Colonic mucosa (tissue), 4 donors: ENCODE data around the gene NAA40. TPM values are rescaled to one million over a fixed set of nuclear protein-coding genes. Genes with fewer than 3 reads are reported as not detected.
A peak's percentile ranks its signal among the peaks of the same experiment; 100 is the strongest.

Experiments used
- DNase-seq: peaks from one replicate; pipeline ENCODE4 v3.0.0-alpha.2; 2020
- H3K27ac ChIP-seq: fragments of 200-600 bp; one replicate; pipeline ENCODE4 v1.8.0; 2021
- H3K27me3 ChIP-seq: fragments of 200-600 bp; one replicate; pipeline ENCODE4 v1.8.0; 2021
- H3K36me3 ChIP-seq: fragments of 200-600 bp; one replicate; pipeline ENCODE4 v1.8.0; 2021
- H3K4me1 ChIP-seq: fragments of 200-600 bp; one replicate; pipeline ENCODE4 v1.8.0; 2021; ENCODE audit warnings: mild to moderate bottlenecking
- H3K4me3 ChIP-seq: fragments of 200-600 bp; one replicate; pipeline ENCODE4 v1.8.0; 2021
- H3K9ac ChIP-seq, 2 donors: one replicate each; pipeline ENCODE4 v1.7.0; 2013; ENCODE audit warnings: control low read depth in 2 of 2, low read depth in 2 of 2, low read length in 2 of 2
- H3K9me3 ChIP-seq: fragments of 200-600 bp; one replicate; pipeline ENCODE4 v1.8.0; 2021
- intact Hi-C: fragments of 100-400 bp; cut with DNase I; formaldehyde crosslinking; loops from one replicate; pipeline ENCODE4 v1.14.1; 2022
- total RNA-seq, 2 donors: library from RNA; stranded (reverse); fragmentation: NEBNext Ultra II Directional in 1 of 2; extraction: Animal tissue kit (Norgen Biotek cat#: 25700) in 1 of 2; gene quantifications; one replicate each; pipeline ENCODE4 v1.2.1, GENCODE V29; 2021
- TF ChIP-seq, protein P1 (sequence below): fragments of 200-600 bp; IDR thresholded peaks from one replicate; pipeline ENCODE4 v1.8.0; 2022; ENCODE audit warnings: antibody characterized with exemption, mild to moderate bottlenecking
- donor health status: healthy.
- donor health status: DM: no; HTN: no; CAD: no.
- donor health status: DM: no; HTN: no; CAD: no.

Gene NAA40
- total RNA-seq, 2 donors from 2014 or later = 20.5 to 32.9 TPM

DNA sequence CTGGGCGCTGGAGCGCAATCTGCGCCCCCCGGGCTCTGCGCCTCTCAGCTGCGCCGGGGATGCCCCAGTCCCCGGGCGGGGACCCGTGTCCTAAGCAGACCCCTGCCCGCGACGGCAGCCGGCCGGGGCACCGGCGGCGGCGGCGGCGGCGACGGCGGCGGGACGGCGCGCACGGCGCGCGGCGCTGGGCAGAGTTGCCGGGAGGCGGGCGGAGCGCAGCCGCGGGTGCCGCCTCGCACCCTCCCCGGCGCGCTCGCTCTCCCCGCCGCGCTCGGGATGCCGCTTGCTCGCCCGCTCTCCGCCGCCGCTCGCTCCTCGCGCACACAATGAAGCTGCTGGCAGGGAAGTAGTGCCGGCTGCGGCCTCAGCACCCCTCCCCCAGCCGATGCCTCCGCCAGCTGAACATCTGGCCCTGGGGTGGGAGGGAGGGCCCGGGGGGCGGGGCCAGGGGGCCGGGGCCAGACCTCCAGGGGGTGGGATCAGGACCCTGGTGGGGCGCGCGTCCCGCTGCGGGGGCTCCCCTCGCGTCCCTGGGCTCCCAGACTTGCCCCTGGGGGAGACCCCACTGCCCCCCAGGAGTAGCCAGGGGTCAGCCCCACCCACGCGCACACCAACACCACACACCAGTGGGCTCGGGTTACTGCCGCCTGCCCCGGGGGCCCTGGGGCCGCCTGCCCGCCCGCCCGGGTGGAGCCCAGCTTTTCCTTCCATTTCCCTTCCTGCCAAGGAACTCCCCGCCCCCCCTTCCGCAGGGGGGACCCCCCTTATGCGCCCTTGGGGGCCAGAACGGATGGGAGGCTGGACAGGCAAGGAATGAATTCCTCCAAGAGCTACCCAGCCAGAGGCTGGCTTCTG is 21.7 kb upstream of the NAA40 start, which contains the start of gene RCOR2:
Gene RCOR2, minus strand, starts transcription at position 328 of the 855 bp plus-strand sequence. CDS start 708 bp downstream, outside the sequence.
- Histone ChIP-seq H3K36me3 (no peaks in the 10 kb centered on the region), H3K9ac (peak within 1 kb of the TSS; percentile 68 to 85), H3K4me1 (peaks cover 35% of the 10 kb centered on the region), H3K27me3 (no peaks in the 10 kb centered on the region), H3K9me3 (no peaks in the 10 kb centered on the region), H3K4me3 (peak within 1 kb of the TSS; percentile 50), H3K27ac (peak within 1 kb of the TSS; percentile 84)
- intact Hi-C loops = no loop called here
- DNase-seq = peak; percentile 80
- TF ChIP-seq, protein P1, sequence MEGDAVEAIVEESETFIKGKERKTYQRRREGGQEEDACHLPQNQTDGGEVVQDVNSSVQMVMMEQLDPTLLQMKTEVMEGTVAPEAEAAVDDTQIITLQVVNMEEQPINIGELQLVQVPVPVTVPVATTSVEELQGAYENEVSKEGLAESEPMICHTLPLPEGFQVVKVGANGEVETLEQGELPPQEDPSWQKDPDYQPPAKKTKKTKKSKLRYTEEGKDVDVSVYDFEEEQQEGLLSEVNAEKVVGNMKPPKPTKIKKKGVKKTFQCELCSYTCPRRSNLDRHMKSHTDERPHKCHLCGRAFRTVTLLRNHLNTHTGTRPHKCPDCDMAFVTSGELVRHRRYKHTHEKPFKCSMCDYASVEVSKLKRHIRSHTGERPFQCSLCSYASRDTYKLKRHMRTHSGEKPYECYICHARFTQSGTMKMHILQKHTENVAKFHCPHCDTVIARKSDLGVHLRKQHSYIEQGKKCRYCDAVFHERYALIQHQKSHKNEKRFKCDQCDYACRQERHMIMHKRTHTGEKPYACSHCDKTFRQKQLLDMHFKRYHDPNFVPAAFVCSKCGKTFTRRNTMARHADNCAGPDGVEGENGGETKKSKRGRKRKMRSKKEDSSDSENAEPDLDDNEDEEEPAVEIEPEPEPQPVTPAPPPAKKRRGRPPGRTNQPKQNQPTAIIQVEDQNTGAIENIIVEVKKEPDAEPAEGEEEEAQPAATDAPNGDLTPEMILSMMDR = no peak

DNA sequence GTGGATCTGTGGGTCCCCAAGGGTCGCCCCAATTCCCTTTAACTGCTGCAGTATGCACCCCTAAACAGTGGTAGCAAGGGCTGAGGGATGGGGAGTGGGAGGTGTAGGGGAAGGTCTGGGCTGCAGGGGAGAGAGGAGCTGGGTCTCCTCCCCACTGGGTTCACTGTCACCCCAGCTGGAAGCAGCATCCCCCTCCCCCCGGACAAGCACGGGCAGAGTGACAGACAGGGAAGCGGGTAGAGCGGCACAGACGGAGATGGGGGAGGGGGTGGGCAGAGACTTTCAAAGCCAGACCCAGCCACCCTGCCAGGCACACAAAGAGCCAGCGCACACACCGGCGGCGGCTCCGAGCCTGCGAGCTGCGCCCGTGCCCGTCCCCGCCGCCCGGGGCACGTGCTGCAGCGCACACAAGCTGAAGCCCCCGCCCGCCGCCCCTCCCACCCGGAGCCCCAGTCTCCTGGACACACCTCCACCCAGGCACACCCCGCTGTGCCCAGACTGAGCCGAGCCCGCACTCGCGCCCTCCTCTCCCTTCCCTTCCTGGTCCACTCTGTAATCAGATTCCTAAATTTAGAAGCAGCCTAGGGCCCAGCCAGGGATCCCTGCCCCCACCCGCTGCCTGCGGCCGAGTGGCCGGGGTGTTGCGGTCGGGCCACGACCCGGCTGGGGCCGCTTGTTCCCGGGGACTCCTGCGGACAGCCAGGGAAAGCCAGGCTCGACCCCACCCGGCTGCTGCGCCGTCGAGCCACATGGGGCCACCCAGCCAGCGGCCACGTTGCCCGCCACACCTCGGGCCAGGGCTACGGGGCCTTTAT is 20.9 kb upstream of the NAA40 start:
- DNase-seq = peak; percentile 90
- no peaks in the 10 kb centered on the region for H3K36me3 ChIP-seq
- H3K4me1 ChIP-seq = peaks cover 35% of the 10 kb centered on the region
- intact Hi-C loops = no loop called here
- no peaks in the 10 kb centered on the region for H3K9me3 ChIP-seq
- H3K27me3 ChIP-seq = no peaks in the 10 kb centered on the region
- TF ChIP-seq, protein P1 = no peak
- H3K9ac ChIP-seq = peak overlapping the region; percentile 68 to 85
- H3K27ac ChIP-seq = peak overlapping the region; percentile 84
- H3K4me3 ChIP-seq = peak overlapping the region; percentile 50

DNA sequence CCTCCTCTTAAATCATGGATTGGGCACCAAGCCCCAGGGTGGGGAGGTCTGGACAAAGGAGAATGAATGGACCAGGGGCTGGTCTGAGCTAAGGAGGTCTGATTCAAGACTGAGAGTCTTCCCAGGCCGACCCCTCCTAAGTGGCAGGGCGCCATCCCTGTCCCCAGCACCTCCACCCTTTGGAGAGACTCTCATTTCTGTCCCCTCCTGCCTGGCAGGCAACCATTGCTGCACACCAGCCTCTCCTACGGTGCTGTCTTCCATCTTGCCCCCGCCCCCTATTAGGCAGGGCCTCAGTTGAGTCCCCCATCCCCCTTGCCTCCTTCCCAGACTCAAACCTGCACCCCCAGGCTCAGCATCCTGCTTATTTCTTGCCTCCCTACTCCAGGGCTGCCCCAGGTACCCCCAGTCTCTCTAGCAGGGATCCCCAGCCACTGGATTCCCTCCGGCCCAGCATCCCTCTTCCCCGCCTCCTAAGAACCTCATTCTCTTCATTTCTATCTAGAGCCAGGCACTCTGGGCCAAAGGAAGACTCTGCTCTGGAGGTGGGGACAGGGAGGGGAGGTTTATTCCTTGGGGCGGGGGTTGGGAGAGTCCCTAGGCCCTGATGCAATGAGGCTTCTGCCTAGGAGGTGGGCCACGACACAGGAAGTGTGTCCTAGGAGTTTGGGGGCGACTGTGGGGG is 20.2 kb upstream of the NAA40 start:
- Histone ChIP-seq H3K27me3 (no peaks in the 10 kb centered on the region), H3K4me3 (peak overlapping the region; percentile 50), H3K27ac (peak overlapping the region; percentile 84), H3K9ac (peak overlapping the region; percentile 39 to 85), H3K36me3 (no peaks in the 10 kb centered on the region), H3K4me1 (peaks cover 35% of the 10 kb centered on the region), H3K9me3 (no peaks in the 10 kb centered on the region)
- TF ChIP-seq, protein P1 = no peak
- peak; percentile 56 for DNase-seq
- intact Hi-C loops = no loop called here

DNA sequence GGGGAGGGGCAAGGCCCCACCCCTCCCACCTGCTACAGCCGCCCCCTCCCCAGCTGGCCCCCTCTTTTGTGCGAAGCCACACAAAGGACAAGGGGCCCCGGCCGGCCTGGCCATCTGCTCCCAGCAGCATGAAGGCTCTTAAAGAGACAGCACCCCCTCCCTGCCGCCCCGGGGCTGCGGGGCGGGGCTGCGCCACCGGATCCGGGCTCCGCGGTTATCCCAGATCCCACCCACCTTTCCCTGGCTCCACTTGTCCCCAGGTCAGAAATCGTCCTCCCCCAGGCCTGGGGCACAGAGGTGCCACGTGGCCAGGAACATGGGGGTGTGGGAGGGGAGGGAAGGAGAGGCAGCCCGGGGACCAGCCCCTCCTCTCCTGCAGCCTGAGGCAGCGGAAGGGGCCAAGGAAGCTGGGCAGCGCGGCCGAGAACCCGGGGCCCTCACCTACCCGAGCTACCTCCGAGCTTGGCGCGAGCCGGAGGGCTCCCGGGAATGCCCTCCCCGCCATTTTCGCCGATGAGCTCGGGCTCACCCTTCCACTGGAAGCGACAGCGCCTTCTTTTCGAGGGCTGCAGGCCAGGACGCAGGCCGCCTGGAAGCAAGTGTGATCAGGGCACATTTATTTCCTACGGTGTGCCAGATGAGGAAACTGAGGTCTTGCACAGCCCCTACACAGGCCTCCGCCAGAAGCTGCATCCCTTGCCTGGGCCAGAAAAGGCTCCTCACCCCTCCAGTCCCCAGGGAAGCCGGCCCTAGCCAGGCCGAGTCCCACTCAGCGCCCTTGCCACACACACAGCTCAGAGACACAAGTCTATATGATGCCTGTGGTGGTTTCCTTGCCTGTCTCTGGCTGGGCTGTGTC is 19.3 kb upstream of the NAA40 start:
- TF ChIP-seq, protein P1 = no peak
- Histone ChIP-seq H3K27me3 (no peaks in the 10 kb centered on the region), H3K9me3 (no peaks in the 10 kb centered on the region), H3K4me1 (peaks cover 35% of the 10 kb centered on the region), H3K9ac (peak overlapping the region; percentile 44 to 85), H3K27ac (peak overlapping the region; percentile 84), H3K36me3 (no peaks in the 10 kb centered on the region), H3K4me3 (peak overlapping the region; percentile 20)
- DNase-seq = peak; percentile 80
- intact Hi-C loops = no loop called here
